NCI-H82 (cell line): ENCODE data around the gene NXPE3.

Source experiments
- DNase-seq: peaks from one replicate; lab custom pipeline; 2025; lab: John Stamatoyannopoulos, UW

The NXPE3 gene

DNA sequence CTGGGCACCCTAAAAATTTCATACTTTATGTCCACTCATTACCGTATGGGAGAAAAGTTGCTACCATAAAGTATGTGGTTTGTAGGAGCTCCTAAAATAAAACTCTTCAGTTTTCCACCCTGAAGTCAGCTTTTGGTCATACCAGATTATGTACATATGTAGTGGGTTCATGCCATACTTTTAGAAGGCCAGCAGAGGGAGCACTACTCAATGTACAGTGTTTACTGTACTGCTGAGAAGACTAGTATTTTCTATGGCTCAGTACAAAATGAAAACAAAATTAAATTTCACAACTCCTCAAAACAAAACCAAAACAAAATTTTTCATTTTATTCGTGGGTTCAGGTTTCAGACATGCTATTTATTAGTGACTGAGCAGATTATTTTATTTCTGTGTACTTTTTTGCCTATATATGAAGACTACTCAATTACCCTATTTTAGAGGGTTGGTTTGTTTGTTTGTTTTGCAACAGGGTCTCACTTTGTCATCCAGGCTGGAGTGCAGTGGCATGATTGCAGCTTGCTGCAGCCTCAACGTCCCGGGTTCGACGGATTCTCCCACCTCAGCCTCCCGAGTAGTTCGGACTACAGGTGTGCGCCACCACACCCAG lies 24.3 kb downstream of the NXPE3 start:
- peak; percentile 95 for DNase-seq

DNA sequence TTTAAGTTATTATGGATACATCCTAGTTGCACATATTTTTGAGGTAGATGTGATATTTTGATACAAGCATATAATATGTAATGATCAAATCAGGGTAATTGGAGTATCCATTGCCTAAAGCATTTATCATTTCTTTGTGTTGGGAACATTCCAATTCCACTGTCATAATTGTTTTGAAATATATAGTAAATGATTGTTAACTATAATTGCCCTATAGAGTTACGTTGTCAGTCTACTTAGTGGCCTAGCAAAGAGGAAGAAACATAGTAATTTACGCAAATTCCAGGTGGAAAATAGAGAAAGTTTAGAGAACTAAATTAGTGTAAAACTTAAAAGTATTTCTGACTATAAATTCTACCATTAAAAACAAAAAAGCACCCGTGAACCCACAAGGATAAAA lies 24.9 kb downstream of the NXPE3 start:
- DNase-seq = no peak

DNA sequence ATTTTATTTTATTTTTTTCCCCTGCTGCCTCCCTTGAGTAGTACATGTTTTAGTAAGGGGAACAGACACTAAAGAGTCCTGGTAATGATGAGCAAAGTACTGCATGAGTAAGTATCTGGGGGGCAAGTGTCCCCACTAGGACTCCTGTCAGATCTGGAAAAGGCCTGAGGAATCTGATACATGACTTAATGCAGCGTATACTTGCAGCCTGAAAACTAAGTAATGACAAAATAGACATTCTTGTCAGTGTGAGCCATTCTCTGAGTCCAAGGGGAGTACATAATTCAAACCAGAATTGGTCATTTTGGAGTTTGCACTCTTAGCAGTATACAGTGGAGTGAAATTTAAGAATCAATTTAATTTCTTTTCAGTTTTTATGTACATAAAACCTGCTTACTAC lies 27.5 kb downstream of the NXPE3 start:
- DNase-seq = no peak

DNA sequence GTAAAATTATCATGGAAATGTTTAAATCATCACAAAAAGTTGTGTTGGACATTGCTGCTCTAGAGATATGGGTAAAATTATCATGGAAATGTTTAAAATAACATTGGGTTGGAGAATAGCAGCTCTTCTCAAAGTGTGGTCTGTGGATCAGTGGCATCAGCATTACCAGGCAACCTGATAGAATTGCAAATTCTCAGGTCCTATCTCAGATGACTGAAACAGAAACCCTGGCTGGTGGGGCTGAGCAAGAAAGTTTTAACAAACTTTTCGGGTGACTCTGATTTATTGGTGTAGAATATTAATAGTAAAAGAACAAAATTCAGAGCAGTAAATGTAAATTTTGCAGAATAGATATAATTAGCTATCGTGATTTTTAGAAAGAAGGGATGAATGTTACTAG lies 28.9 kb downstream of the NXPE3 start:
- no peak for DNase-seq

DNA sequence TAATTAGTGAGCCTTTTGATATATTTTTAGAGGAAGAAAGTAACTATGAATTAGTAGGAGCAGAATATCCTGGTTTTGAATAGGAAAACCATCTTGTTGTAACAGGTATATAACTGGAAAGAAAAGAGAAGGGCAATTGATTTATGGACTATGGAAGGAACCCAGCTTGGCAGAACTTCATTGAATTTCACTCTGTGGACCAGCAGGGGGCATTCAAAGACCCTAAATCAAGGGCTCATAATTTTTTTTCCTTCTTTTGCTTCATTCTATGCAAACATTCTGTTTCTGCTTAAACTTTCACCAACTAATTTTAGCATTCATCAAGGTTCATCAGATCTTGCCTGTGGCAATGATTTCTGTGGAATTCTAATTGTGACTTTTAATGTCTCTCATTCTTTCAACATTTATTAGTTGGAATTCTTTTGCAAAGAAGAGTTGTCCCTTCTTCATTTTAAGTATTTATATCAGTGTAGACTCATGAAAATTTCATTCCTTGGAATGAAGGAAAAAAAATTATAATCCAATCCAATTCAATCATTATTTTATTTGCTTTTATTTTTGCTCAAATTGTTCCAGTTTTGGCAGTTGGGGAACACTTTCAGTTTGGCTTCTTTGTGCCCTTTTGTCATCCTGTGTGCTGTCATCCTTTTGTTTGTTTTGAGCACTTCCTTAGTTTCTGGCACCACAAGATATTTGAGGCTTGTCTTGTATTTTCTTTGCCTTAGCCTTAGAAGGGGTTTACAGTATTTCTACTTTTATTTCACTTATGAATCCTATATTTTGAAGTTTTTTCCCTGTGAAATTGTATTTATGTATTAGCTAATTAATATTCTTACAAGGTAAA lies 30.4 kb downstream of the NXPE3 start:
- DNase-seq = peak; percentile 65

DNA sequence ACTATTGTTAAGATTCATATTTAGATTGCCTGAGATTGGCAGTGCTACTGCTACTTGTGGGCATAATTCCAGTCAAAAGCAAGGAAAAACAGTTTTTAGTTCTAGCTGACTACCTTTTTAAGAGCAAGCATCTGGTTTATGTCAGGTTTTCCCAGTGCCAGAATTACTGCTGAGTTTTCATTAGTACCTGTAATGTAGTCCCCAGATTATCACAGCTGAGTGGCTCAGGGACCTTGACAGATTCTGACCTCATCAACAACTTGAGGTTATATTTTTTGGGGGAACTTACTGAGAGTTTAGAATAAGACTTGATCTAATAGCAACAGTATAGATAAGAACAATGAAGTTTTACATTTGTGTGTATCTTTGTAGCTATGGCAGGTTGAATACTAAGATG lies 31.0 kb downstream of the NXPE3 start:
- DNase-seq = no peak

DNA sequence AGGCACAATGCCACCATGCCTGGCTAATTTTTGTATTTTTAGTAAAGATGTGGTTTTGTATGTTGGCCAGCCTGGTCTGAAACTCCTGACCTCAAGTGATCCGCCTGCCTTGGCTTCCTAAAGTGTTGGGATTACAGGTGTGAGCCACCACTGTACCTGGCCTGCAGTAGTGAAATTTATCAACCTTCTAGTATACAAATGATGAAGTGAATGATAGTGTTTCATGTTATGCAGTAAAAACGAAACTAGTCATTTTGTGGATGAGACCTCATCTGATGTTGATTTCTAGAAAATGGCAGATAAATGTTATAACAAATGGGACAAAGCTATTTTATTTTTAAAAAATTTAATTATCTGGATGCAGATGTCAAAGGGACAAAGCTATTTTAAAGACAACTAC lies 32.9 kb downstream of the NXPE3 start:
- DNase-seq = no peak

DNA sequence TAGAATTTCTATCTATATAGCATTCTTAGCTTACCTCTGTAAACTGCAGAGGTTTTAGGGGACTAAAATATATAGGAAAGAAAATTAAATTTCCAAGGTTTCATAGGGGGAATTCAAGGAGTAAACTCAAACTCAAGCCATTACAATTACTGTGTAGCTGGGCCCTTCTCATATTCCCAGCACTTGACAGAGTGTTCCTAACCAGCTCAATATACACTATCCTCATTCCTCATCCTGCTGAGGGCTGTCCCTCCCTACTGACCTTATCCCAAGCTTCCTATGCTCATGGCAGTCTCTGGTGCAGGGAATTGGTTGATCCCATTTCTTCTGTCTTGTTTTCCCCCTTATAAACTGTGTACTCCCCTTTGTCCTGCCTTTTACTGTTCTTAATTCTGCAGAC lies 33.9 kb downstream of the NXPE3 start:
- no peak for DNase-seq

DNA sequence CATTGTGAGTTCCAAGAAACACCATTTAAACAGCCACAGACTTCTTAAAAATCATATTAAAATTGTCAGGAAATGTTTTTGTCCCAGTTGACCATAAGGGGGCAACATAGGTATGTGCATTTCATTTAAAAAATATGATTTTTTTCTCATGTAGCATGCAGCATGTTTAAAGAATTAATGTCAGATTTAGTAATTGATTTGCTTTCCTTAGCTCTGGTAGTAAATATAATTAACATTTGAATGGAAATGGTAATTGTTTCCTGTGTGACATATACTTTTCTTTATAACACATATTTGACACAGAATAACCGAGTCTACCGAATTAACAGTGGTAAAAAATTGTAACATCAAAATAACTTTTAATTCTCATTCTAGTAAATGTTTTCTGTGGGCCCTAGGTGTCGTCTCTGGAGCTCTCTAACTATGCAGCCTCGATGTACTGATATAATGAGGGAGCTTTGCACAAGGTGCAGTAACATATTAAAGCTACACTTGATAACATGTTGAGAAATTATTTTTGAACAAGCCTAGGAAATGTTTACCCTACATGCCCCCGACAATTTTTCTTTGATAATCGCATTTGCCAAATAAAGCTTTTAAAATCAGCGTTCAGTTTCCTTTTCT lies 34.9 kb downstream of the NXPE3 start:
- peak; percentile 25 for DNase-seq

DNA sequence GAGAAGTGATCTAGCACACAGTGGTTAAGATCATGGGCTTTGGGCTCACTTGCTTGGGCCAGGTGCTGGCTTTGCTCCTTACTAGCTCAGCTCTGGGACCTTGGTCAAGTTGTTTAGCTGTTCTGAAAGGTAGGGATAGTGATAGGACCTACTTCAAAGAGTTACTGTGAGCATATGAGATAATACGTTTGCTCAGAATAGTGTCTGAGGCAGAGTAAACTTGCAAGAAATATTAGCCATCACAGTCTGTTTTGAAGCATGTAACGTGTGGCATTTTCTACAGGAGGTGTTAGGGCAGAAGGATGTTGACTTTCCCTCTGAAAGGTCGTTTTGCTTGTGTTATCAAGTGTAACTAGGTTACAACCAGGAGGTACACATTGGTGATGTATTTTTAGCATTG lies 35.8 kb downstream of the NXPE3 start:
- DNase-seq = no peak

DNA sequence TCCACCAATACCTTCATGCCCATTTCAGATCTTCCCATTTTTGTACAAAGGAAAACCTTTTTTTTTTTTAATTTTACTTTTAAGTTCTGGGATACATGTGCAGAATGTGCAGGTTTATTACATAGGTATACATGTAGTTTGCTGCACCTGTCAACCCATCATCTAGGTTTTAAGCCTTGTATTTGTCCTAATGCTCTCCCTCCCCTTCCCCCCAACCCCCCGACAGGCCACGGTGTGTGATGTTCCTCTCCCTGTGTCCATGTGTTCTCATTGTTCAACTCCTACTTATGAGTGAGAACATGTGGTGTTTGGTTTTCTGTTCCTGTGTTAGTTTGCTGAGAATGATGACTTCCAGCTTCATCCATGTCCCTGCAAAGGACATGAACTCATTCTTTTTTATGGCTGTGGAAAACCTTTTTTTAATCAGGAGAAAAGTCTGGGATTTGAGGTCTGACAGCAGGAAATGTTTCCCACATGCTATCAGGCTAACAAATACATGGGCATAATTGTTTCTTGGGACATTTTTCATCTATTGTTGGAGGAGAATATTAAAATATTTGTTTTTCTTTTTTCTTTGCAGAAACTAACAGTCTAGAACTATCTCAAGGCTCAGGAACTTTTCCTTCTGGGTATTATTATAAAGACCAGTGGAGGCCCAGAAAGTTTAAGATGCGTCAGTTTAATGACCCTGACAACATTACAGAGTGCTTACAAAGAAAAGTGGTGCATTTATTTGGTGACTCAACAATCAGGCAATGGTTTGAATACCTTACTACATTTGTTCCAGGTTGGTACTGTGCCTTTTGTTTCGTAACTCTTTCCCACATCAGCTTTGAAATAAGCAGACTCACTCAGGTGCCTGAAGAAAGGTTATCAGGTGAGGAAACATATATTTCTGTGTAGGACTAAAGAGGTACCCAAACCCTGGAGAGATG lies 37.5 kb downstream of the NXPE3 start:
- no peak for DNase-seq

DNA sequence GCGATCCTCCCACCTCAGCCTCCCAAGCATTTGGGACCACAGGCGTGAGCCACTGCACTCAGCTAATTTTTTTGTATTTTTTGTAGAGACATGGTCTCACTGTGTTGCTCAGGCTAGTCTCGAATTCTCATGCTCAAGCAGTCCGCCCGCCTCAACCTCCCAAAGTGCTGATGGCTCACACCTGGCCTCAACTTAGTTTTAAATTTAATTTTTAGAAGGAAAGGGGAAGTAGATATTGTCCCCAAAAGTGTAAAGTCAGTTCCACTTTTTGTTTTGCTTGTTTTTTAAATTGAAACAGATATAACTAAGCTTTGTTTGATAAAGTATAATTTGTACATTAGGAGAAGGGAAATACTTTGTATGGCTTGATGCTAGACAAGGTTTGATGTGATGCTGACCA lies 39.0 kb downstream of the NXPE3 start:
- no peak for DNase-seq

DNA sequence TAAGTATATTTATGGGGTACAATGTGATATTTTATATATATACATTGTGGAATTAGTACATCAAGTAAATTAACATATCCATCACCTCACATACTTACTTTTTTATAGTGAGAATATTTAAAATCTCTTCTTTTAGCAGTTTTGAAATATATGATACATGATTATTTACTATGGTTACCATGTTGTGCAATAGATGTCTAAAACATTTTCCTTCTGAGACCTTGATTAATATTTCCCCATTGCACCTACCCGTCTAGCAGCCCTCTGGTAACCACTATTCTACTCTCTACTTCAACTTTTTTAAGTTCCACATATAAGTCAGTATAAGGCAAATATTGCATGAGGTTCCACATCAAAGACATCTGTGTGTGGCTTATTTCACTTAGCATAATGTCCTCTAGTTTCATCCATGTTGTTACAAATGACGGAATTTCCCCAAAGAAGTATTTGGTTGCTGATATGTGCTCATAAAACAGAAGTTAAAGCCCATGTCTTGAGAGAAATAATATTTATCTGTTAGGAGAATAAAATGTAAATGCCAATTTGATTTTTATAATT lies 40.7 kb downstream of the NXPE3 start:
- DNase-seq = no peak

DNA sequence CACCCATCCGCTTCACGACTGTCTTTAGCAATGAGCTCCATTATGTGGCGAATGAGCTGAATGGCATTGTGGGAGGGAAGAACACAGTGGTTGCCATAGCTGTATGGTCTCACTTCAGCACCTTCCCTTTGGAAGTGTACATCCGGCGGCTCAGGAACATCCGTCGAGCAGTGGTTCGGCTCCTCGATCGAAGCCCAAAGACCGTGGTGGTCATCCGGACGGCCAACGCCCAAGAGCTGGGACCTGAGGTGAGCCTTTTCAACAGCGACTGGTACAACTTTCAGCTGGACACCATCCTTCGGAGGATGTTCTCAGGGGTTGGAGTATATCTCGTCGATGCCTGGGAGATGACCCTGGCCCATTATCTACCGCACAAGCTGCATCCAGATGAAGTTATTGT lies 42.5 kb downstream of the NXPE3 start:
- DNase-seq = no peak

DNA sequence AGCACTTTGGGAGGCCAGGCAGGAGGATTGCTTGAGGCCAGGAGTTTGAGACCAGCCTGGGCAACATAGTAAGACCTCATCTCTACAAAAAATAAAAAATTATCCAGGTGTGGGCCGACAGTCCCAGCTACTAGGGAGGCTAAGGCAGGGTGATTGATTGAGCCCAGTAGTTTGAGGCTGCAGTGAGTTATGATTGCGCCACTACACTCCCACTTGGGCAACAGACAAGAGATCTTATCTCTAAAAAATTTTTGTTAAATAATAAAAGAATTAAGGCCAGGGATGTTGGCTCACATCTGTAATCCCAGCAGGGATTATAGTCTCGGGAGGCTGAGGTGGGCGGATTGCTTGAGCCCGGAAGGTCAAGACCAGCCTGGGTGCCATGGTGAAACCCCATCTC lies 44.5 kb downstream of the NXPE3 start:
- no peak for DNase-seq

DNA sequence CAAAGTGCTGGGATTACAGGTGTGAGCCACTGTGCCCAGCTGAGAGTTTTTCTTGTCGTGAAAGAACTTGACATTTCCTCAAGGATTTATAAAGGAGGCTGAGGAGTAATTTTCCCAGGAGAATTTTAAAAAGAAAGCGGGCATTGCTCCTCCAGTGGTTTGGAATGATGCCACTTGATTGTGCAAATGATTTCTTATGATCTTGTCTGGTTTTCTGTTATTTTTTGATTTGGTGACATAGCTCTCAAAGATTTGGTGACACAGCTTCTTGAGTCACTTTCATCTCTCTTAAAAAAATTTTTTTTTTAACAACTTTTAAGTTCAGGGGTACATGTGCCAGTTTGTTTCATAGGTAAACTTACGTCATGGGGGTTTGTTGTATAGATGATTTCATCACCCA lies 45.7 kb downstream of the NXPE3 start:
- DNase-seq = no peak

DNA sequence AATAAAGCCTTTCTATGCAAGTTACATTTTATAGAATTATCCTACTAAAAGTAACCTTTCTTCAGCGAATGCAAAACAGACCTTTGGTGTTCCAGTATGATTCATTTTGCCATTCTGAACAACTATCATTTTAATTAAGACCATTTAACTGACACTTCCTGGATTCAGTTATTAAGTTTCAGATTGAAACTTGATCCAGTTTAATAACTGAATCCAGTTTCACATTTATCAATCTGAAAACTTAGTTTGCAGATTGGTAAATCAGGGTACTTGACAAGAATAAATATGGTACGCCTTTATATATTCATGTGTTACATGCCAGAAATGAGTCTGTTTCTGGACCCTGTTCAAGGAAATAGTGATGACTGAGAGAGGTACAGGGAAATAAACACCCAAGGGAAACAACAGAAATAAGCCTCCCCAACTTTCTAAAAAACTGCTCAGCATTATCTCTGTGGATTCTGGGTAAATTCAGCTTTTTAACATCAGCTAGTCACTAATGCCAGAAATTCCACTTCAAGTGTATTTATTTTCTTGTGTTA lies 47.0 kb downstream of the NXPE3 start:
- DNase-seq = no peak

DNA sequence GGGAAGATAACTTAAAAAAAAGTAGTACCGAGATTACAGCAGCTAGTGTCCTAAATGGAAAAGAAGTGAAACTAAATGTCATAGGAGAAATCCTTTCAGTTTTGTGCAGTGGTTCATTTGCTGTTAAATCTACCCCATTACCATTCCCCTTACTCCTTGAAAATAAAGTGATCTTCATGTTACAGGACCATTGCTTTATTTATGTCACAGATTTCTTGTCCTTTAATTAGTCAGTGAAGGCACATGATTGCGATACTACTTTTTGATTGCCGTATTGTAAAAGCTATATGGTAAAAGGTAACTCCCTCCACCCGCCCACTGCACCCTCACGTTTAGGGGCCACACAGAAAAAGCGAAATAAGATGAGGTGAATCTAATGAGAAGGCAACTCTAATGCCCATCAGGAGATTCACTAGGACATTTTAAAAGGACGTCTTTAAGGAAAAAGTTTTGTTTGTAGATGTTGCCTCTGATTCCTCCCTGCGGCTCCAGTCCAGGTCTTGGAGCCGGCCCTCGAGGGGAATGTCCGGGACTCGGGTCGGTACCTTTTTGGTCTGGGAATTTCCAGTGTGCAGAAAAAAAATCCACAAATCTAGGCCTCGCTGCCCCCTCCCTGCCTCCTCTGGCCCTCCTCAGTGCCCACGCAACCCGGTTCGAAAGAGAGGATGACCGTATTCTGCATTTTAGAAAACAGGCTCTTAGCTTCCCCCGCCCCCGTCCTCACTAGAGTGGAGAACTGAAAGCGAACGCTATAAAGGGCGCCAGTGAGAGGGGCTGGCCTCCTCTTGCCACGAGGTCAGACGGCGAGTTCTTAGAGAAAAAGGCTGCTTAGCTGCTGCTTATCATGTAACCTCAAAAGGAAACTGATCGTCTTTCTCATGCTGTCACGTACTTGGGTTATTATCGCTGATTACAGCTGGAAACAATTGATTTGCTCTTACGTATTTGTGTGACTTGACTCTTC lies 48.5 kb downstream of the NXPE3 start:
- DNase-seq = peak; percentile 22

DNA sequence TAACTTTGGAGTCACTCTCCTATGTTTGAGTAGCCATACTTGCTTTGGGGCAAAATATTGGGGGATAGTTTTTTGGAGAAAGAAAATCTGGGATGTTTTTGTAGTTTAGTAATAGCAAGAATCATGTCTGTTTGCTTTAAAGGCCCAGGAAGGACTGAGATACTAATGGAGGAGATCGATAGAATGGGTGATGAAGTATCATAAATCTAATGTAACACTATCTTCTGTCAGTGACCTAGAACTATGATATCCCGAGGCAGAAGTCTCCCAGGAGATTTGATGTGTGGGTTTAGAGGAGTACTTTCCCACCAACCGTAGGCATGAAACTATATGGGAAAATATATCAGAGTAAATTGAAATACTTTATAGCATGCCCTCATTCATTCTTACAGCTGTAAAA lies 49.3 kb downstream of the NXPE3 start:
- DNase-seq = no peak

DNA sequence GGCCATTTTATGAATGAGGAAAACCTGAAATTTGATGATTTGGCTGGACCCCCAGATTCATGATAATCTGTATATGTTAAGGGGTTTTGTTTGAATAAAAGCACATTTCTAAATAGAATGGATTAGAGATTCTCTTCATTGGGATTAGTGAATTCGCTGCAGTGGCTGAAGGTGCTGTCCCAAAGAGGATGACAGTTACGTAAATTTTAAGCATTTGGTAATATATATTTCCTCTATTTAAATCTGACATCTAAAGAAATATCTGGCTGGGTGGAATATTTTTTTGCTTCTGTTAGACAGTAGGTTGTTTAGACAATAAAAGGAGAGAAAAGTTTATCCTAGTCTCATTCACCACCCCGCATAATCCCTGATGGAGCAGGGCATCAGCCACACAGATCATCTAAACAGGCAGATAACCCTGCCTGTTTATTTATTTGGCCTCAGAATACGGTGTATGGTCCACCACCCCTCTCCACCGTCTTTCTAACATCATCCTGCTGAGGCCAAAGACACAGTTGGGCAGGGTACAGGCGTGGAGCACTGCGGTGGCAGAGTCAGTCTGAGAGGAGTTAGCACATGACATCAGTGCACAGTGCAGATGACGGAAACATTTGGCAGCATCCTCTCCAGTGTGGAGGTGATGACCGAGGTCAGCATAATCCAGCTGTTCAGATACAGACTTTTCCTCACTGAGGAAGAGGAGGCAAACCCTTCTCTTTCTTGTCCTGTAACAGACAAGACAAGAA lies 49.9 kb downstream of the NXPE3 start:
- no peak for DNase-seq
